8988T (cell line): Measurements from ENCODE around the gene ARMC3.
A peak's percentile ranks its signal among the peaks of the same experiment; 100 is the strongest.
"Not testable (repeated sequence)": the region's sequence is repeated elsewhere in the genome, so short reads cannot be mapped to it uniquely, and the experiment has no call there.

Experiments
- DNase-seq: peaks from one replicate; pipeline ENCODE4 v3.0.0; 2011

ARMC3 gene

GRCh38 chr10:23053036-23053435 lies 125.2 kb downstream of the ARMC3 start:
- no peak for DNase-seq

- DNase-seq = no peak
These were observed 127.8 kb downstream of the ARMC3 start for GRCh38 chr10:23055424-23056185.

- DNase-seq = no peak
These were observed 128.3 kb downstream of the ARMC3 start for GRCh38 chr10:23056186-23056579.

DNA sequence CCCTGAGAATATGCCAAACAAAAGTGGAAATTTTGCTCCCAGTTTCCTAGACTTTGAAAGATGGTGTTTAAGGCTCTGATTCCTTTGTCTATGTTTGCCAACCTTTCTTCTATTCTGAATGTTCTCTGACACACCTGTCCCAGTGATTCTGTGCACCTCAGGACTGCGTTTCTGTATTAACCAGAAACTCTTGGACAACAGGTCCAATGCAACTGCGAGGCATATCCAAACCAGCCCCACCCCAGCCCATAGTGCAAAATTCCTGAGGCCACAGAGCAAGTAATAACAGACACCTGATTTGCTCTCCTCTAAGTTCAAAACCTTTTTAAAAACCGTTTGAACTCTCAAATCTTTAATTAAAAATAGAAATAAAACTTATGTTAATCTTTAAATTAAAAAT lies 130.5 kb downstream of the ARMC3 start:
- DNase-seq = no peak

DNA sequence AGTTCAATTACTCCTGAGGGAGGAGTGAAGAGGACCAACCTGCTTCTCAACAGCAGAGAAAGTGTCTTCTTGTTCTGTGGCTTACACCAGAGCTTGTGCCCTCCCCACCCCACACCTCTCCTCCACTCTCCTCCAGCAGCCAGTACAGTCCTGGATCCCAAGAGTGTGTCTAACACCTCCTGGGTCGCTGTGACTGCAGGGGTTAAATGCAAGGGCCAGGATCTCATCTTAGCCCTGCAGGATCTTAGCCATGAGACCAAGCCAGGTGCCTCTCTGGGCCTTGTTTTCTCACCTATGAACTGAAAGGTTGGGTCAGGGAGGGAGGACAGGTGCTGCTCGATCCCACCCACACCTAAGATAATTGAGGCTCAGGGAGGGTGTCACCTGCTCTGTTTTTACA lies 133.1 kb downstream of the ARMC3 start:
- no peak for DNase-seq

- DNase-seq = no peak
These were observed 135.5 kb downstream of the ARMC3 start for GRCh38 chr10:23063045-23063972.

GRCh38 chr10:23063973-23064812 lies 136.3 kb downstream of the ARMC3 start:
- no peak for DNase-seq

- not testable (repeated sequence) for DNase-seq
These were observed 136.9 kb downstream of the ARMC3 start for GRCh38 chr10:23064813-23065114.

- DNase-seq = no peak
These were observed 137.5 kb downstream of the ARMC3 start for GRCh38 chr10:23065181-23065948.

DNA sequence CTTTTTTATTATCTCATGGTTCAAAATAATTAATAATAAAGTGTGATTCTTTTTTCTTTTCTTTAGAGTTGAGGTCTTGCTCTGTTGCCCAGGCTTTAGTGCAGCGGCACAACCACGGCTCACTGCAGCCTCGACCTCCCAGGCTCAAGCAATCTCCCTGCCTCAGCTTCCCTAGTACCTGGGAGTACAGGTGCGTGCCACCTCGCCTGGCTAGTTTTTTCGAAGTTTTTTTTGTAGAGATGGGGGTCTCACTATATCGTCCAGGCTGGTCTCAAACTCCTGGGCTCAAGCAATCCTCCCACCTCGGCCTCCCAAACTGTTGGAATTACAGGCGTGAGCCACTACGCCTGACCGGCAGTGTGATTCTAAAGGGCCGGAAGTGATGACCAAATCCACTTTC lies 139.5 kb downstream of the ARMC3 start:
- no peak for DNase-seq

GRCh38 chr10:23067939-23068775 lies 140.3 kb downstream of the ARMC3 start:
- DNase-seq = peak; percentile 53

DNA sequence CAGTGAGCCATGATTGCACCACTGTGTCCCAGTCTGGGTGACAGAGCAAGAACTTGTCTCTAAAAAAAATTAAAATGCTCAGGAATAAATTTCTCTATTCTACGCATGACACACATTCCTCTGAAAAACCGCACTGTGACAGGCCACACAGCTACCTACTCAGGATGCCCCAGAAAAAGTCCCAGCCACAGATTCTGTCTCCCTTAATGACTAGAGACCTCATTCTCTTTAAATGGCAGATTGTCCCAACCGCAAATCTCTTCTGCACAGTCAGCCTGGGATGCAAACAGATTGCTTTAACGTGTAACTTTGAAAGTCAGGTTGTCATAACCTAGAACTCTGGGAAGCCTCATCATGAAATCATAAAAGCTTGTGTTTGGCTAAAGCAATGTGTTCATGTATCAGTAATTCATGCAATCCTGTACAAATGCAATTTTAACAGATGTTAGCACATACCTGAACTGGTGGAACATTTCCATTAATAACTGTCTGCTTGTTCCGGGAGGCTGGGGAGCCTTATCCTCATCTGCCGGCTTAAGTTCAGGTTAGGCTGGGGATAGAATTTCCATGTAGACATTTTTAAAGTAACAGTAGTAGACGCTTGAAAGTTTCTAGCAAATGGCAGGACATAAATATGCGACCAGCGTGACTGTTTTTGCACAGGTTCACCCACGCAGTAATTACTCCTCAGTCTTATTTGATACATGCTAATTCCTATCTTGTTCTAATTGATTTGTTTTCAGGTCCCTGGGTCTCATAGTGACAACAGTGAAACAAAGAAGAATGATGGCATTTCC lies 141.4 kb downstream of the ARMC3 start:
- DNase-seq = no peak

DNA sequence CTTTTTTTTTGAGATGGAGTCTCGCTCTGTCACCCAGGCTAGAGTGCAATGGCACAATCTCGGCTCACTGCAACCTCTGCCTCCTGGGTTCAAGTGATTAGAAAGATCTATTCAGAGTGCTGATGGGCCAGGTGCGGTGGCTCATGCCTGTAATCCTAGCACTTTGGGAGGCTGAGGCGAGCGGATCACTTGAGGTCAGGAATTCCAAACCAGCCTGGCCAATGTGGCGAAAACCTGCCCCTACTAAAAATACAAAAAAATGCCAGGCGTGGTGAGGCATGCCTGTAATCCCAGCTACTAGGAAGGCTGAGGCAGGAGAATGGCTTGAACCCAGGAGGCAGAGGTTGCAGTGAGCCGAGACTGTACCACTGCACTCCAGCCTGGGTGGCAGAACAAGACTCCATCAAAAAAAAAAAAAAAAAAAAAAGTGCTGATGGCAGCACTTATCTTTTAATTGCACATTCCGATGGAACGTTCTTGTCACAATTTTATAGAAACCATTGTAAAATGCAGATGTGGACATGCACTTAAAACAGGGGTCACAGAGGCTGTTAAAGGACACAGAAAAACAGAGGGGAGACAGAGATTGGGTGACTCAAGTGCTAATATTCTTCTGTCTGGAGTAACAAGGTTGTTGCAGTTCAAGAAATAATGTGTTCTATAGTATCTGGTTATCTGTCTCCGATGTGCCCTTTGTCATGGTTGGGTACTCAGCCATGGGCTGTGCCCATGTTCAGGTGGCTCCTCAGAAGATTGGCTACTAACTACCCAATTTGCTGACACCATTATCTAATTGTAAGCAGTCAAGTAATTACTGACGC lies 142.4 kb downstream of the ARMC3 start:
- DNase-seq = not testable (repeated sequence)

DNA sequence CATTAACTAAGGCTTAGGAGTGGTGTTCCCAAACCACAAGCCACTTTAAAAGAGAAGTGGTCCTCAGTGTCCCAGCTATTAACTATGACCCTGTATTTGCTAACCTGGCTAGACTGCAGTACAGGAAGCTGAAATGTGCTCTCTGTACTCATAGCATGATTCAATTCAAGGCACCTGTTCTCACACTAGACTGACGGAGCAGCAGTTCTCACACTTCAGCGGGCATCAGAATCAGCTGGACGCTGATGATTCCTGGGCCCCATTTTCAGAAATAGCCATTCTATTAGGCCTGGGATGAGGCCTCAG lies 143.0 kb downstream of the ARMC3 start:
- DNase-seq = no peak

GRCh38 chr10:23072593-23072992 lies 144.7 kb downstream of the ARMC3 start:
- DNase-seq = not testable (repeated sequence)

DNA sequence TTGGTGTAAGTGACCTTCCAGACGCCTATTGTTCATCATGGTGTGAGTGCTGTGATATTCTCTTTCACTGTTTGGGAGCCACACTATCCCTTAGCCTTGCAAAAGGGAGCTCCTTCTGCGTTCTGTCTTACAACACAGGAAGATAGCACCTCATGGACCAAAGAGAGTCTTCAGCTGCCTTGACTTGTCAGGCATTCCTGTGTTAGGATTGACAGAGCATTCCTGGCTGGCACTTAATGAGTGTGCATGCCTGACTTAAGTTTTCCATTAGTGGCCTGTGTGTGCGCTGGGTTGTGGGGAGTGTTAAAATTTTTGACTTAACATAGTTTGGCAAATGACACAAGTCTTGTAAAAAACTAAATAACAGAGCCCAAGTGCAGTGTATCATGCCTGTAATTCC lies 145.7 kb downstream of the ARMC3 start:
- DNase-seq = no peak

- no peak for DNase-seq
These were observed 147.8 kb downstream of the ARMC3 start for GRCh38 chr10:23075672-23076071.

GRCh38 chr10:23078114-23078513 lies 150.3 kb downstream of the ARMC3 start:
- no peak for DNase-seq

- no peak for DNase-seq
These were observed 151.8 kb downstream of the ARMC3 start for GRCh38 chr10:23079700-23080099.

GRCh38 chr10:23080262-23080661 lies 152.4 kb downstream of the ARMC3 start:
- DNase-seq = no peak
